ENCODE data around the gene BPIFB1. TPM values are rescaled to one million over a fixed set of nuclear protein-coding genes. Genes with fewer than 3 reads are reported as not detected.

The BPIFB1 gene
- total RNA-seq, 1 experiment from 2014 or later, result not detected

DNA sequence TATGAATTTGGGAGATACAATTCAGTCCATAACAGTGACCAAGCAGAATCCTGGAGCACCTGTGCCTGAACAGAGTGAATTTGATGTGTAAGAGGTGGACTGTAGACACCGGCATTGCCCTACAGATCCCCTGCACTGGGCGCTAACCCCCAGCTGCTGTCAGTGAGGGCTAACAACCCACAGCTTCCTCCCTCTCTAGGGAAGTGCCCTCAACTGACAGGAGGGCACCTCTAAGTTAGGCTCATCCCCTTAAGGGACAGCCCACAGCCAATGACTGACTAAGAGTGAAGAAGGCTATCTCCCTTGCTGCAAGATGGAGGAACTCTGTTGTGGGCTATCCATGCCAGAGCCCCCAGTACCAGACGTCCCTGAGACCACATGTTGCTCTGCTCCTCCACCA, 15.3 kb upstream of the BPIFB1 start:
- TF ChIP-seq, protein P1, sequence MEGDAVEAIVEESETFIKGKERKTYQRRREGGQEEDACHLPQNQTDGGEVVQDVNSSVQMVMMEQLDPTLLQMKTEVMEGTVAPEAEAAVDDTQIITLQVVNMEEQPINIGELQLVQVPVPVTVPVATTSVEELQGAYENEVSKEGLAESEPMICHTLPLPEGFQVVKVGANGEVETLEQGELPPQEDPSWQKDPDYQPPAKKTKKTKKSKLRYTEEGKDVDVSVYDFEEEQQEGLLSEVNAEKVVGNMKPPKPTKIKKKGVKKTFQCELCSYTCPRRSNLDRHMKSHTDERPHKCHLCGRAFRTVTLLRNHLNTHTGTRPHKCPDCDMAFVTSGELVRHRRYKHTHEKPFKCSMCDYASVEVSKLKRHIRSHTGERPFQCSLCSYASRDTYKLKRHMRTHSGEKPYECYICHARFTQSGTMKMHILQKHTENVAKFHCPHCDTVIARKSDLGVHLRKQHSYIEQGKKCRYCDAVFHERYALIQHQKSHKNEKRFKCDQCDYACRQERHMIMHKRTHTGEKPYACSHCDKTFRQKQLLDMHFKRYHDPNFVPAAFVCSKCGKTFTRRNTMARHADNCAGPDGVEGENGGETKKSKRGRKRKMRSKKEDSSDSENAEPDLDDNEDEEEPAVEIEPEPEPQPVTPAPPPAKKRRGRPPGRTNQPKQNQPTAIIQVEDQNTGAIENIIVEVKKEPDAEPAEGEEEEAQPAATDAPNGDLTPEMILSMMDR (IDR thresholded peaks at IDR 0.05; ENCODE audit: unreplicated experiment), result no peak
- no peak overlapping the region for H3K27ac Mint-ChIP-seq (ENCODE audit: low read depth, unreplicated experiment)
- POLR2A ChIA-PET, result no interaction called here
- intact Hi-C loops (cut with micrococcal nuclease), result no loop called here
- DNase-seq (ENCODE audit: unreplicated experiment), result no peak
- no peak overlapping the region for H3K4me3 Mint-ChIP-seq (ENCODE audit: unreplicated experiment)
- no peaks in the 10 kb centered on the region for H3K36me3 Mint-ChIP-seq (ENCODE audit: insufficient read depth, unreplicated experiment)
- BruUV-seq (replicated peaks), result no TSS peak
- CTCF ChIA-PET, result no interaction called here
- peaks cover 62% of the 10 kb centered on the region for H3K27me3 Mint-ChIP-seq (ENCODE audit: insufficient read depth, unreplicated experiment)
- H3K9me3 Mint-ChIP-seq (ENCODE audit: unreplicated experiment), result no peaks in the 10 kb centered on the region
- H3K4me1 Mint-ChIP-seq (ENCODE audit: insufficient read depth, unreplicated experiment), result no peaks in the 10 kb centered on the region

DNA sequence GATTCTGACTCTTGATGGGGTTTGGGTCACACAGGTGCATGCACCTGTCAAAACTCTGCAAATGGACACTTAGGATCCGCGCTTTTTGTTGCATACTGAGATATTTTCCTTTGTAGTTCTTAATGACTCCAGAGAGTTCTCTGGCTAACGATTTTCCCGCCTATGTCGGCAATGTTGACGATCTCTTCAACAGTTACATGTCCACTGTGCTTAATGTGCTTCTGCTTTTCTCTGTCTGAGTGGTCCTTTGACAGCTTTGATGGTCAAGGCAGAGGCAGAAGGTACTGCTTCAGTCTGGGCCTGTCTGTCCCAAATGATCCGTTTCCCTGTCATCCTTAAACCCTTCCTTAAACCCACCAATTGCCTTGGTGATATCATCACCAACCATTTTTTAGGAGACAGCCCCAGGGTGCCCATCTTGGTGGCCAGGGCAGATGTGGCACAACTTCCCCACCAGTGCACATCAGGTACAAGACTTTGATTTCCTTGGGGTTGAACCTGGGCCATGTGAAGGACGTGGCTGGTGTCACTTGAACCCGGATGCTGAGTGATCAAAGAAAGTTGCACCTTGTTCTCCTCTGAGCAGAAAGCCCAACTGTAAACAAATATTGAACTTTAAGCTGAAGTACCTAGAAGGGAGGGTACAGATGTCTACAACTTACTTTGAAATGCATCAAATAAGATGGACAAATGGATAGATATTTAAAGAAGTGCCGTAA, 10.7 kb upstream of the BPIFB1 start:
- TF ChIP-seq, protein P1 (IDR thresholded peaks at IDR 0.05; ENCODE audit: unreplicated experiment), result no peak
- Mint-ChIP-seq H3K27ac (ENCODE audit: low read depth, unreplicated experiment) (no peak overlapping the region), H3K36me3 (ENCODE audit: insufficient read depth, unreplicated experiment) (no peaks in the 10 kb centered on the region), H3K4me1 (ENCODE audit: insufficient read depth, unreplicated experiment) (no peaks in the 10 kb centered on the region), H3K4me3 (ENCODE audit: unreplicated experiment) (no peak overlapping the region), H3K27me3 (ENCODE audit: insufficient read depth, unreplicated experiment) (peaks cover 60% of the 10 kb centered on the region), H3K9me3 (ENCODE audit: unreplicated experiment) (no peaks in the 10 kb centered on the region)
- ChIA-PET POLR2A (no interaction called here), CTCF (interaction anchor here (0.7 kb wide), 1 partner anchor 256 kb away, joined by 3 read pairs; no protein-coding TSS in a partner anchor)
- intact Hi-C loops (cut with micrococcal nuclease), result no loop called here
- no TSS peak for BruUV-seq (replicated peaks)
- no peak for DNase-seq (ENCODE audit: unreplicated experiment)

DNA sequence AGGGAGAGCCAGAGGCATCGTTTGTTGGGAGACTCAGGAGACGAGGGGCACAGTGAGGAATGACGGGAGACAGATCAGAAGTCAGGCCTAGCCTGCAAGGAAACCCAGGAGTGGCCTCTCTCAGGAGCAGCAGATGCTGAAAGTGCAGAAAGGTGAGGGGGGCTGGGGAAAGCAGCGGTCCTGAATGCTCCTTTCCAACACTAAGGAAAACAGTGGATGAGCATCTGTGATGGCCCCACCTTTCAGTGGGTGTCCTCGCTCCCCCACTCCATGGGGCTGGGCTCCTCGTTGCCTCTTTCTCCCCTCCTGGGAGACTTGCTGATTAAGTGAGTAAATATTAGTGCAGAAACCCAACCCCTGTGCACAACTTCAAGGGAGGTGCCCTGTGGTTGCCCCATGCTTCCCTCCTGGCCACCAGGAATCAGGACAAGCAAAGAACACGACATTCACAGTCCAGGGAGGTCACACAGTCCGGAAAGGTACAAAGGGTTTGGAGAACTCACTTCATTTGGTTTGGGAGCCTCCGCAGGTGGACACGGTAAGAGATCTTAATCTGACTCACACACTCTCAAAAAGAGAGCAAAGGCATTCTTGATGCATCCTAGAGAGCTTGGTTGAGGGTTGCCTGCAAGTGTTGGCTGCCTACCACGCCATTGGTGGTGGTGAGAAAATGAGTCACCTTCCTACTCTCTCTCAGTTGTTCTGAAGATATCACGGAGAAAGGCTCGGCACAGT, 9.7 kb upstream of the BPIFB1 start:
- Mint-ChIP-seq H3K36me3 (ENCODE audit: insufficient read depth, unreplicated experiment) (no peaks in the 10 kb centered on the region), H3K4me1 (ENCODE audit: insufficient read depth, unreplicated experiment) (no peaks in the 10 kb centered on the region), H3K4me3 (ENCODE audit: unreplicated experiment) (no peak overlapping the region), H3K27me3 (ENCODE audit: insufficient read depth, unreplicated experiment) (peaks cover 60% of the 10 kb centered on the region), H3K27ac (ENCODE audit: low read depth, unreplicated experiment) (no peak overlapping the region), H3K9me3 (ENCODE audit: unreplicated experiment) (no peaks in the 10 kb centered on the region)
- BruUV-seq (replicated peaks), result no TSS peak
- intact Hi-C loops (cut with micrococcal nuclease), result no loop called here
- CTCF ChIA-PET, result no interaction called here
- POLR2A ChIA-PET, result no interaction called here
- TF ChIP-seq, protein P1 (IDR thresholded peaks at IDR 0.05; ENCODE audit: unreplicated experiment), result no peak
- peak; percentile 14 for DNase-seq (ENCODE audit: unreplicated experiment)

DNA sequence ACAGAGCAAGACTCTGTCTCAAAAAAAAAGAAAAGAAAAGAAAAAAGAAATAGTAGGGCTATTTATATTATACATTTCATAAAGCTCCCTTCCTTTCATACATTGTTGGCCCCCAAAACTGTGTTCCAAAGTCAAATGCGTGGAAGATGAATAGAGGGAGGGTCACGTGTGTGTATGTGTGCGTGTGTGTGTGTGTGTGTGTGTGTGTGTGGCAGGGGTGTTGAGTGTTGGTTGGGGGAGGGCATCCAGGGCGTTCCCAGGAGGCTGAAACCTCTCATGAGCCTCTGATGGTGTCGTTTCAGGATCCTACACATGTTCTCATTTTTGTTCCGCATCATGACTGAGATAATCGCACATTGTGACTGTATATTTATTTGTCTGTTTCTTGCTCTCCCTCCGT, 7.8 kb upstream of the BPIFB1 start:
- H3K27ac Mint-ChIP-seq (ENCODE audit: low read depth, unreplicated experiment), result no peak overlapping the region
- CTCF ChIA-PET, result interaction anchor here (0.8 to 0.9 kb wide), 2 partner anchors 373 to 485 kb away, joined by 3 read pairs; no protein-coding TSS in a partner anchor
- H3K4me1 Mint-ChIP-seq (ENCODE audit: insufficient read depth, unreplicated experiment), result no peaks in the 10 kb centered on the region
- no peaks in the 10 kb centered on the region for H3K36me3 Mint-ChIP-seq (ENCODE audit: insufficient read depth, unreplicated experiment)
- intact Hi-C loops (cut with micrococcal nuclease), result no loop called here
- no TSS peak for BruUV-seq (replicated peaks)
- TF ChIP-seq, protein P1 (IDR thresholded peaks at IDR 0.05; ENCODE audit: unreplicated experiment), result no peak
- peaks cover 60% of the 10 kb centered on the region for H3K27me3 Mint-ChIP-seq (ENCODE audit: insufficient read depth, unreplicated experiment)
- POLR2A ChIA-PET, result no interaction called here
- DNase-seq (ENCODE audit: unreplicated experiment), result no peak
- H3K9me3 Mint-ChIP-seq (ENCODE audit: unreplicated experiment), result no peaks in the 10 kb centered on the region
- H3K4me3 Mint-ChIP-seq (ENCODE audit: unreplicated experiment), result no peak overlapping the region
